GM19328 (cell line): ENCODE data around the gene SLC7A10.
"Not testable (repeated sequence)": the region's sequence is repeated elsewhere in the genome, so short reads cannot be mapped to it uniquely, and the experiment has no call there.

Experiments
- ATAC-seq: cut with Tn5 transposase; IDR thresholded peaks from one replicate; pipeline ENCODE4 v1.9.1; 2021; ENCODE audit warnings: mild to moderate bottlenecking, moderate library complexity; ENCODE audit not compliant: unreplicated experiment

The SLC7A10 gene

DNA sequence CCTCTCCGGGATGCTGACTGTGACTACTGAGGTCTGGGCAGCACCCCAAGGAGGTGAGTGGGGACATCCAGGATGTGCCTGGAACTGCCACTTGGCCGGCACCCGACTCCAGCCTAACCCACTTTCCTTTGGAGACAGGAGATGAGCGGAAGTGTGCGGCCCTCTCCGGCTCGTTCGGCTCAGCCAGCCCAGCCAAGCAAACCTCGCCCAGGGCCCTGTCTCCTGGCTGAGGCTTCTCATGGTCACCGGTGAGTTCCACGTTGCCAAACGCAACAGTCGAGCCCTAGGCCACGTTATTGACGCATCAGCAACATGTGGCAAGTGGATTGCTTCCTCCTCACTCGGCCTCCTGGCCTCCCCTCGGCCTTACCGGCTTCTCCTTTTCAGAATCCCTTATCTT is 5.5 kb downstream of the SLC7A10 start:
- ATAC-seq: no peak

DNA sequence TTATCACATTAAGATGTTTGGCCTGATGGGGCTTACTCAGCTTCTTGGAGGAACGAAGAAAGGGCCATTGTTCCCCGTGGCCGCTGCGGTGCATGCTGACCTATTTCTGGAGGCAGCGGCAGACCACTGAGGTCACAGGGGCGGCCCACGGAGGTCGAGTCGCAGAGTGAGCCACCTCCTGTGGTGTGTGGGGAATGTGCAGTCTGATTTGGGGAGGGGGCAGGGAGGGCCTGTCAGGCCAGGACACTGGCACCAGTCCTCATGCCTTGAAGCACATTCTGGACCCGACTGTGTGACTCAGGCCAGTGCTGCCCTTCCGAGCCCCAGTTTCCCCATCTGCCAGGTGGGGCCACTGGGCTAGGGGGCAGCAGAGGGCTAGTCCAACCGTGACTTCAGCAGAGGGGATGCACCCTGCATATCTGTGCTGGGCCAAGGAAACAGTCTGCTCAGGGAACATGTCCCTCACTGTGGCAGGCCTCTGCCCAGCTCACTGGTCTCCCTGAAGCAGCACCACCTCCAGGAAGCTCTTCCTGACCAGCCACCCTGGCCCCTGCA is 6.3 kb downstream of the SLC7A10 start:
- no peak for ATAC-seq

DNA sequence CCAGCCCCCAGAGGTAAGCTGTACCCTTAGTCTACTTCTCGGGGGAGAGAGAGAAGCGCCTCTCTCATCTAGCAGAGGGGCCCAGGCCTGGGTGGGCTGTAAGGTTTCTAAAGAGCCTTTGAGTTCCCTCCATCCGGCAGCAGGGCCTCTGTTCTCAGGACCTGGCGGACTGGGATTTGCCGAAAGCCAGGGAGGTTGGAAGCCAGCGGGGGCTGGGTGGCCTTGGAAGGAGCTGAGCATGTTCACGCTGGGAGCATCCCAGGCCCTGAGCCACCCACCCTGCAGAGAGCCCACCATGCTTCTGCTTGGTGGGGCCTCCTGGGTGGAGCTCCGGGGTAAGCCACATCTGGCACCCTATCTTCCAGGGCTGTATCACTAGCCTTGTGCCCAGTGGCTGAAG is 7.8 kb downstream of the SLC7A10 start:
- no peak for ATAC-seq

DNA sequence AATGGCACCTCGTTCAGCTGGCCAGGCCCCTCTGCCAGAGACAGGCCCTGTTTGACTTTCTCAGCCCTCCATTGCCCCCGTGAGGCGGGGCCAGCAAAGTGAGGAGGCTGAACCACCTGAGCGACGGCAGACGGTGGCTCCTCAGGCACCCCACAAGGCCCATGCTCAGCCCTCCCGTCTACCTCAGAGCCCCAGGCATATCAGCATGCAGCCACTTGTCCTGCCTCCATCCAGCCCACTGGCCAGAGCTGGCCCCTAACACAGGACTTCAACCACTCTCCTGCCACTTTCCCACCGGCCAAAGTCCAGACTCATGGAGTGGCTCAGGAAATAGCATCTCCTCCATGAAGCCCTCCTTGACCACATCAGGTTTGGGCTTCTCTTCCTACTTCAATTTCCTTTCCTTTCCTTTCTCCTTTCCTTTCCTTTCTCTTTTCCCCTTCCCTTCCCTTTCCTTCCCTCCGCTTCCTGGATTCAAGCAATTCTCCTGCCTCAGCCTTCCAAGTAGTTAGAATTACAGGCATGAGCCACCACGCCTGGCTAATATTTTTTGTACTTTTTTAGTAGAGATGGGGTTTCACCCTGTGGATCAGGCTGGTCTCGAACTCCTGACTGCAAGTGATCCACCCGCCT is 9.3 kb downstream of the SLC7A10 start:
- no peak for ATAC-seq

DNA sequence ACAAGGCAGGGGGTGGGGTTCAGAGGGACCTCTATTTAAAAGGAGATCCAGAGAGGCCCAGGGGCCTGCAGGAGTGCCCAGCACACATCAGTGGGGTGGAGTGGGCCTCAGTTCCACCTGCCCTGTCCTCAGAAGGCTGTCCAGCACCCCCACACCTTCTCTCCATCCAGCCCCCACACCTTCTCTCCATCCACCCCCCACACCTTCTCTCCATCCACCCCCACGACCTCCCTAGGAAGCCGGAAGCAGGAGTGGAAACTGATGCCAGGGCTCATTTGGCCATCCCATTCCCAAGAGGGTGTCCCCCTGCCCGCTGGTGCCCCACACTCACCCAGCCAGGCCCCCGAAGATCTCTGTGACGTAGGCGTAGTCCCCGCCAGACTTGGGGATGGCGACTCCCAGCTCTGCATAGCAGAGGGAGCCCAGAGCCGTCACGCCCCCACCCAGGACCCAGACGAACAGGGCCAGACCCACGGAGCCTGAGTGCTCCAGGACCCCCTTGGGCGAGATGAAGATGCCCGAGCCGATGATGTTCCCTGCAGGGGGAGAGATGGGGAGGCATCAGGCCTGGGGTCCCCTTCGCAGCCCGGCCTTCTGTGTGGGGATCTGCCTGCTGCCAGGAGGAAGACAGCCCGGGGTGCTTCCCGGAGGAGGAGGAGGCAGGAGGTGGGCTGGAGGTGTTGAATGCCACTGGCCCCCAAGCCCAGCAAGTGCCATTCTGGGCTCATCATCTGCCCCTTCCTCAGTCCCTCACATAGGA is 10.0 kb downstream of the SLC7A10 start:
- no peak for ATAC-seq

DNA sequence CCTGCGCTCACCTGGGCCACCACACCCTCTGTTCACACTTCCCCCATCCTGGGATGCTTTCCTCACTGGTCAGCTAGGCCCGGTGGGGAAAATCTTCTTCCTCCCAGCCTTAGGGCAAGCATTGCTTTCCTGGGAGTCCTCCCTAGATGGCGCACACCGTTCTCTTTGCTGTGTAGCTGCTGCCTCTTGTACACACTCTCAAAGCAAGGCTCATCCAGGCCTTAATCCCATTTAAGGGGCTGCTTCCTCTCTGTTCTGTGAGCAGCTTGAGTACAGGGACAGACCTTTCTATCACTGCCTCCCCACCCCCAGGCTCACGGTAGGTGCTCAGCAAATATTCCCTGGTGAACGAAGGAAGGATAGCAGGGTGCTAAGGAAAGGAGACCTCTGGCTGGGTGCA is 11.1 kb downstream of the SLC7A10 start:
- no peak for ATAC-seq

DNA sequence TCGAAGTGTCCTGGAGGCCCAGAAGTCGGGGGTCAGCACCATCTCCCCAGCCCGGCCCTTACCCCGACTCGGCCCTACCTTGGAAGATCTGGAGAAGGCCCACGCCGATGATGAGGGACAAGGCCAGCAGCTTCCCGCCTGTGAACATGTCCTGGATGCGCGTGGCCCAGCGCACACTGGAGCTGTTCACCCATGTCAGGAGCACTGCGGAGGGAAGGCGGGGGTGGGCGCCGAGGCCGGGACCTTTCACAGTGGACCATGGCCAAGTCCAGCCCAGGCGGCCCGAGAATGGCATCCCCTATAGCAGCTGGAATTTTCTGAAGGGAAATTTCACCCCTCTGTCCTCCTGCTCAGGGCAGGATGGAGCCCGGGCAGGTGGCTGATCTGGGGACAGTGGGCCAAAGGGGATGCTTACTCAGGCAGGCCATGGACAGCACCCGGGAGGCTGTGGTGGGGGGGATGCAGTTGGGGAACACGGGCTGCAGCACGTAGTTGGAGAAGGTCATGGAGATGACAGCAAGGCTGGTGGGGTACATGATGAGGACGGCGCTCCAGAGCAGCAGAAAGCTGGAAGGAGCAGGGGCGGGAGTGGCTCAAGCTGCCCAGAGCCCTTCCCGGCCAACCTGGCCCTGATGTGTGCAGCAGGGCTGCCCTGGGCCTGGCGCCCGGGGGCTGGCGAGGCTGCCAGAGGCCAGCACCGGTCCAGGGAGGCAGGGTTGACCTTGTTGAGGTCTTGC is 13.0 kb downstream of the SLC7A10 start:
- no peak for ATAC-seq

DNA sequence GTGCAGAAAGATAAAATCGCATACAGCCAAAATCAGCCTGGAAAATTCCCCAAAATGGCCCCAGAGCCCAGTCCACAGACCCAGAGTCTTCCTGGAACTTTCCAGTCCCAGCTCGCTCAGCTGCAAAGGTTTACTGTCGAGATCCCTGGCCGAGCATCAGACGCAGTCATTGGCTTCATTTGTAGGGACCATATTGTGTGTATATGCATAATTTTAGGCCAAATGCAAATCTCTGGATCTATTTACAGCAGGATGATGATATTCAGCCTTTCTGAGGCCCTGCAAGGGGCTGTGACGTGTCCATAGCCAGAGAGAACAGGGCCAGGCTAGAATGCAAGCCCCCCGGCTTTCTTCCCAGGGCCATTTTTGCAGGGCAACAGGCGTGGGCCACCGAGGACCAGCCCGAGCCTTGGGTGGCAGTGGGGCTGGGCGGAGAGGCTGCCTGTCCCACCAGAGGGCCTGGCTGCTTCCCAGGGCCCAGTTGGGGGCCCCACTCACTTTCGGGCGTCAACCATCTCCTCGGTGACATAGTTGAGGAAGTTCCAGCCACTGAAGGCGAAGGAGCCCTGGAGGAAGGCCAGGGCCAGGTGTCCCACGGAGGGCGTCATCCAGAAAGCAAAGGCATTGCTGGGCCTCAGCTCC is 13.7 kb downstream of the SLC7A10 start:
- ATAC-seq: no peak

DNA sequence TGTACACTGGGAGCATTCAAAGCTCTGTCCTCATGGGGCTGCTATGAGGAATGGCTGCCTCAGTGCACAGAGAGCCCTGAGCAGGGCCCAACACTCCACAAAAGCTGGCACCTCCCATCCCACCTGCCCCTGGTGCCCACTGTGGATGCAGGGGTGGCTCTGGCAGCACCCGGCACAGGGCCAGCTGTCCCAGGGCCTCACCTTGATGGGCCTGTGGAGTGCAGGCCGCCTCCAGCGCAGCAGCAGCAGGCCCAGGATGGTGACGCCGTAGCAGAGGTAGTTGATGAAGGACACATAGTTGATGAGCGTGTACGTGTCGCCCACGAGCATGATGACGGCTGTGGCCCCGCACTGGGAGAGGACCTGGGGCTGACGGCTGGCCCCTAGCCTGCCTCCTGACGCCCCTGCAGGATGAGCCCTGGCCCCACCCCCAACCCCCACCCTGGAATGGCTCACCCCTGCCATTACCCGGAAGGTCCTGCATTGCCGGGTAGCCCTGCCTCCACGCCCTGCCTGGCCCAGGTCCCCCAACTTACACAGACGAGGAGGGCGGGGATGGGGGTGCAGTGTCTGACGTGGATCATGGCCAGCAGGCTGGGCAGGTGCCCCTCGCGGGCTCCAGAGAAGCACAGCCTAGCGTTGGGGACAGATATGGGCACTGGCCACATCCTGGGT is 15.2 kb downstream of the SLC7A10 start:
- no peak for ATAC-seq

DNA sequence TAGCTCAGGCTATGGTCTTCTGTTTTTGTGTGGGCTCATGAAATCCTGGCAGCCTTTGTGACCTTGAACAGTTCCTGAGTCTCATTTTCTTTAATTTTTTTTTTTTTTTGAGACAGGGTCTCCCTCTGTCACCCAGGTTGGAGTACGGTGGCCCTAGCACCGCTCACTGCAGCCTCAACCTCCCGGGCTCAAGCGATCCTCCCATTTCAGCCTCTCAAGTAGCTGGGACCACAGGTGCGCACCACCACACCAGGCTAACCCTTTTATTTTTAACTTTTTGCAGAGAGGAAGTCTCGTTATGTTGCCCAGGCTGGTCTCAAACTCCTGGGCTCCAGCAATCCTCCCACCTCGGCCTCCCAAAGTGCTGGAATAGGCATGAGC is 15.8 kb downstream of the SLC7A10 start:
- ATAC-seq: not testable (repeated sequence)

DNA sequence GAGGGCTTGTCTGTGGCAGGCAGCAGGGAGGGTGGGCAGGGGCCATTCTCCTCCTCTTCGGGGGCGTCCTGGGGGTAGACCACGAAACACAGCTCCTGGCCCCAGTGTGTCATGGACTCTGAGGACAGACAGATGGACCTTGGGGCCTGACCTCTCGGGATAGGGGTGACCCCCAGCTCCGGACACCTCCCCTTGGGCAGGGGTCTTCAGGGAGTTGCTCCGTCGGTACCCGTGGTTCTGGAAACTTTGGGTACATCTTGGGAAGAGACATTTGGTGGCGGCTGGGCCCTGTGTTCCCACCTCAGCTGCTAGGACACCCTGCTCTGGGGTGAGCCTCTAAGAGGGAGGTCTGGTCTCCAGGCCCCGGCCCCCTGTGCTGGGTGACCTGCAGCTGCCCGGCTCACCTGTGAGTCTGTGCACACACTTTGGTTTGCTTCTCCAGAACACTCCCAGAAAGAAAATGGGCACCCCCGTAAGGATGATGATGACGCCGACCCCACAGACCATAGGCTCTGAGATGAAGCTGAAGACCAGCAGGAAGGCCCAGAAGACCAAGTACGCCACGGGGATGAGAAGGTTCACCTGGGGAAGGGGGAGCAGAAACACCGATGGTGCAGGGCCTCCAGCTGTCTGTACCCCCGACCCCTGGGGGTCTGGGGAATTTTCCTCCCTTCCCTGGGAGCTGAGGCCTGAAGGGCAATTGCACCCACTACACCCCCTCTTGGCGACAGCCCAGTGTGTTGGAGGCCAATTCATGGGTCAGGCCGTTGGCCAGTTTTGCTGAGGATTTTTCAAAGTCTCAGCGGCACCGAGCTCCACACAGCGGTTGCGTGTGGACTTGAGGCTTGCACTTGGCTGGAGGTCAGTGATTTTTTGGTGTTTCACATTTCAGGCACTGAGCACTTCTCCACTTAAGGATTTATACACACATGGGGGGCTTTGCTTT is 16.5 kb downstream of the SLC7A10 start:
- no peak for ATAC-seq

DNA sequence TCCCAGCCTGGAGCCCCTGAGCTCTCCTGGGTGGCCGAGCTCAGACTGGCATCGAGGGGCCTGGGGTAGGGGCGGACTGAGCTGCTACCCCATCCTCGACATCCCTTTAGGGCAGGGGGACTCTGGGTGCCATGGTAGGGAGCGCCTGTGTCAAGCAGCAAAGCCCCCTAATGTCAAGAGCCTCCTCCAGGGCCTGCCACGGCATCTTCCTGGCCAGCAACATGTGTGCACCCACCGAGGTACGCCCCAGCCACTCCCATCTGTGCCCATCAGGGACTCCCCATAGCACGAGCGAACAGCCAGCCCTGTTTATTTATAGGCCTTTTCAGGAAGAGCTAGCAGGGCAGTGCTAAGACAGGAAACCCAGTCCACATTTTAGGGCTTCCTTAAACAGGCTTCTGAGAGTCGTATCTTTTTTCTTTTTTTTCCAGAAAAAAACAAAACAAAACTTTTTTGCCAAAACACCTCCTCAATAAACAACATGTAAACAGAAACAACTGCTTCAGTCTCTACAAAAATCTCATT is 17.2 kb downstream of the SLC7A10 start:
- no peak for ATAC-seq

DNA sequence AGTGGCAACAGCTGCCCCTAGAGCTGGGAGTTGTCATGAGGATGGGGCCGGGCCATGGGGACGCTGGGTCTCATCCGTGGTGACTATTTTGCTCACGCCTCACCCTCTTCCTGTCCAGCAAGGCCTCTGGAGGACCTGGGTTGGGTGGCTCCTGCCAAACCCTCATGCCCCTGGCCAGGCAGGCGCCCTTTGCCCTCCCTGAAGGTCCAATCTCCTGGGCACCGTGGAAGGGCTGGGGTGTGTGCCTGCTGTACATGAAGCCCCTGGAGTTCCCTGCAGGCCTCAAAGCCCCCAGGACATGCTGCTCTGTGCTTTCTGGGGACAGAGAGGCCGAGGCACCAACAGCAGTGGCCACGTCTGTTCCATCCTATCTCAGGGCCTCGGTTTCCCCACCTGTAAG is 17.7 kb downstream of the SLC7A10 start:
- ATAC-seq: no peak

DNA sequence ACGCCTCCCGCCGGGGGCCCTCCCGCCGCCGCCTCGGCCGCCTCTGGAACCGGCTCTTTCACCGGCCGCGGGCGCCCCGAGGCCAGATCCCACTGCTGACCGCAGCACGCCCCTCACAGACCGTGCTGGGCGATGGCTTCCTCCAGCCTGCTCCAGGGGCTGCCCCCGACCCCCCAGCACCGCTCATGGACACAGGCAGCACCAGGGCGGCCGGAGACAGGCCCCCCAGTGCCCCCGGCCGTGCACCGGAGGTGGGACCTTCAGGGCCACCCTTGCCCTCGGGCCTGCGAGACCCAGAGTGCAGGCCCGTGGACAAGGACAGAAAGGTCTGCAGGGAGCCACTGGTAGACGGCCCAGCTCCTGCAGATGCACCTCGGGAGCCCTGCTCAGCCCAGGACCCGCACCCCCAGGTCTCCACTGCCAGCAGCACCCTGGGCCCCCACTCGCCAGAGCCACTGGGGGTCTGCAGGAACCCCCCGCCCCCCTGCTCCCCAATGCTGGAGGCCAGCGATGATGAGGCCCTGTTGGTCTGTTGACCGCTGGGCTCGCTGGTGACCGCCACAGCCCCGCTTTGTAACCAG is 18.5 kb downstream of the SLC7A10 start:
- no peak for ATAC-seq

DNA sequence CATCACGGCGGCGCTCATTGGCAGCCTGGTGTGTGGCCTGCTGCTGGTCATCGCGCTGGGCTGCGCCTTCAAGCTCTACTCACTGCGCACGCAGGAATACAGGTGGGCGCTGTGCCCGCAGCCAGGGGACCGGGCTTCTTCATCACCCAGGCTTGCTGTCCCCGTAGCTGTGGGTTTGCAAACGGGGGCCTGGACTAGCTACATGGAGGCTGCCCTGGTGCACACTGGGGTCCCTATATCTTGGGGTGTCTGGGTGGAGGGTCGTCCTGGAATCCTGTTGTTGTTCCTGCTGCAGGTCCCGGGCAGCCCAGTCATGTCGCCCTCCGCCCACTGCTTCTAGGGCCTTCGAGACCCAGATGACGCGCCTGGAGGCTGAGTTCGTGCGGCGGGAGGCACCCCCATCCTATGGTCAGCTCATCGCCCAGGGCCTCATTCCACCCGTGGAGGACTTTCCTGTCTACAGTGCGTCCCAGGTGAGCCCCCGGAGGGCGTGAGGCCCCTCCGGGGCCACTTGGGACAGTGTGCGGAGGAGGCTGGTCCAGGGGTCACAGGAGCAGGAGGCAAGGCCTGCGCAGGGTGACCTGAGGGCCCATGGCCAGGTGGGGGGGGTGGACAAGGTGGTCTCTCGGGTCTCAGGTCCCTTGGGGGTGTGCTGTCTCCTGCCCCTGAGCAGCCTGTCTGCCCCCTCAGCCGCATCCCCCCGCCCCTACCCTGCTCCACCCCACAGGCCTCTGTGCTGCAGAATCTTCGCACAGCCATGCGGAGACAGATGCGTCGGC is 19.2 kb downstream of the SLC7A10 start:
- no peak for ATAC-seq

DNA sequence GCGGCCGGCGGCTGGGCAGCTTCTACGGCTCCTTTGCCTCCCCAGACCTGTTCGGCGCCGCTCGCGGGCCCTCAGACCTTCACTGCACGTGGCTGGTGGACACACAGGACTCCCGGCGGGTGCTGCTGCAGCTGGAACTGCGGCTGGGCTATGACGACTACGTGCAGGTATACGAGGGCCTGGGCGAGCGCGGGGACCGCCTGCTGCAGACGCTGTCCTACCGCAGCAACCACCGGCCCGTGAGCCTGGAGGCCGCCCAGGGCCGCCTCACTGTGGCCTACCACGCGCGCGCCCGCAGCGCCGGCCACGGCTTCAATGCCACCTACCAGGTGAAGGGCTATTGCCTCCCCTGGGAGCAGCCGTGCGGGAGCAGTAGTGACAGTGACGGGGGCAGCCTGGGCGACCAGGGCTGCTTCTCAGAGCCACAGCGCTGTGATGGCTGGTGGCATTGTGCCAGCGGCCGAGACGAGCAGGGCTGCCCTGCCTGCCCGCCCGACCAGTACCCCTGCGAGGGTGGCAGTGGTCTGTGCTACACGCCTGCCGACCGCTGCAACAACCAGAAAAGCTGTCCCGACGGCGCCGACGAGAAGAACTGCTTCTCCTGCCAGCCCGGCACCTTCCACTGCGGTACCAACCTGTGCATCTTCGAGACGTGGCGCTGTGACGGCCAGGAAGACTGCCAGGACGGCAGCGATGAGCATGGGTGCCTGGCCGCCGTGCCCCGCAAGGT is 20.0 kb downstream of the SLC7A10 start:
- ATAC-seq: no peak

DNA sequence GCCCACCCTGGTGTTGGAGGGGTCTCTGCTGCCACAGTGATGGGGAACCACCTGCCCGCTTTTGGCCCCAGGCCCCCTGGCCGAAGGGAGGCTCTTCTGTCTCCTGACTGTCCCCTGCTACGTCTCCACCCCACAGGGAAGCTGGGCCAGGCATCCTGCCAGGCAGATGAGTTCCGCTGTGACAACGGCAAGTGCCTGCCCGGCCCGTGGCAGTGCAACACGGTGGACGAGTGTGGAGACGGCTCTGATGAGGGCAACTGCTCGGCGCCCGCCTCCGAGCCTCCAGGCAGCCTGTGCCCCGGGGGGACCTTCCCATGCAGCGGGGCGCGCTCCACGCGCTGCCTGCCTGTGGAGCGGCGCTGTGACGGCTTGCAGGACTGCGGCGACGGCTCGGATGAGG is 20.5 kb downstream of the SLC7A10 start:
- no peak for ATAC-seq
